ENCODE results near the gene PRKD1. TPM values are rescaled to one million over a fixed set of nuclear protein-coding genes. Genes with fewer than 3 reads are reported as not detected.

The PRKD1 gene
- total RNA-seq, 1 experiment from 2014 or later, result 2.7 TPM

DNA sequence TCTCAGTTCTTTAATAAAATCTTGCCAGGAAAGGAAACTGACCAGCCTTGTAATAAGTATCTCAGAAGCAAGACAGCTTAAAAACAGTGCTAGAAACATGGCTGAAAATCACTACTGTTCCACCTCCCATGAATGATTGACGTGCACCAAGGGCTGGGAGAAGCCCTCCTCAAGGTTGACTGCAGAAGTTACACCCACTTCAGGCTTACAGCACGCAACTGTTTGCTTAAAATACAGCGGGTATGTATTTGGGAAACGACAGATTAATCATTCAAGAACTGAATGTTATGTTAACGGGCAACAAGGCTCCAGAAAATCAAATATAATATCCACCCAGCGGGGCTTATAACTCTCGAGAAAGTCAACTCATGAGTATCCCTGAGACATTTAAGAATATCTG, 22.1 kb downstream of the PRKD1 start:
- WGBS (ENCODE audit: extremely low coverage, insufficient read length, low lambda C conversion rate), result no CpG with 5 or more reads among the region's 7 CpGs
- Mint-ChIP-seq H3K4me3 (no peak overlapping the region), H3K9me3 (peaks cover 10 to 13% of the 10 kb centered on the region in 2 experiments), H3K27me3 (ENCODE audit: low read depth) (no peaks in the 10 kb centered on the region), H3K36me3 (ENCODE audit: insufficient read depth in 1 of 3, low read depth in 3 of 3) (peaks cover 2 to 5% (median 4%) of the 10 kb centered on the region in 3 experiments), H3K27ac (no peak overlapping the region), H3K4me1 (peaks cover 4% of the 10 kb centered on the region in 2 experiments; a peak in 3 of 4 replicates)
- H3T11ph ChIP-seq (ENCODE audit: low read length), result no peak overlapping the region
- H3K4me1 ChIP-seq (ENCODE audit: insufficient read depth, low read length), result no peaks in the 10 kb centered on the region
- H2BK15ac ChIP-seq (ENCODE audit: low read depth, low read length), result no peak overlapping the region
- no peak overlapping the region for H3K4me2 ChIP-seq (ENCODE audit: insufficient read depth, insufficient read length, low read length)
- DNase-seq, result no peak
- H2BK12ac ChIP-seq (ENCODE audit: insufficient read length, low read depth, low read length), result no peak overlapping the region
- H3K23ac ChIP-seq (ENCODE audit: insufficient read length, low read depth, low read length), result no peak overlapping the region
- no peak overlapping the region for H4K5ac ChIP-seq (ENCODE audit: insufficient read length, low read depth, low read length)
- H3K27me3 ChIP-seq (ENCODE audit: insufficient read depth, low read length), result no peaks in the 10 kb centered on the region
- no peak overlapping the region for H3K27ac ChIP-seq (ENCODE audit: insufficient read length, low read depth, low read length)
- H3K14ac ChIP-seq (ENCODE audit: insufficient read depth, low read length), result no peak overlapping the region
- no peak overlapping the region for H2AFZ ChIP-seq (ENCODE audit: low read length)
- H3K79me2 ChIP-seq (ENCODE audit: insufficient read depth, low read length), result no peaks in the 10 kb centered on the region
- H3K4ac ChIP-seq (ENCODE audit: low read depth, low read length), result no peak overlapping the region
- H3K56ac ChIP-seq (ENCODE audit: insufficient read length, low read depth, low read length), result no peak overlapping the region
- no peak for TF ChIP-seq CTCF (conservative IDR thresholded peaks at IDR 0.05)
- H3K79me1 ChIP-seq (ENCODE audit: insufficient read depth, low read depth, low read length, poor library complexity, severe bottlenecking), result no peaks in the 10 kb centered on the region
- no peak overlapping the region for H2AK5ac ChIP-seq (ENCODE audit: insufficient read length, low read length)
- no peaks in the 10 kb centered on the region for H4K20me1 ChIP-seq (ENCODE audit: control insufficient read depth, insufficient read depth, insufficient read length)
- no peak overlapping the region for H4K8ac ChIP-seq (replicated peaks; ENCODE audit: insufficient read length, low read depth, low read length)
- H3K9me3 ChIP-seq (ENCODE audit: control insufficient read depth, low read depth, low read length), result no peaks in the 10 kb centered on the region
- H2BK120ac ChIP-seq (ENCODE audit: low read depth, low read length, poor library complexity, severe bottlenecking), result no peak overlapping the region
- H2BK20ac ChIP-seq (ENCODE audit: low read depth, low read length, poor library complexity, severe bottlenecking), result no peak overlapping the region
- H2BK5ac ChIP-seq (ENCODE audit: insufficient read length, low read length), result no peak overlapping the region
- no peak overlapping the region for H3K9ac ChIP-seq (ENCODE audit: extremely low read depth, insufficient read length, low read length)
- H3K23me2 ChIP-seq (ENCODE audit: insufficient read length, low read depth, low read length, poor library complexity, severe bottlenecking), result no peaks in the 10 kb centered on the region
- no peak overlapping the region for H3K18ac ChIP-seq (ENCODE audit: insufficient read length, low read depth, low read length)
- H4K91ac ChIP-seq (ENCODE audit: insufficient read length, low read depth, low read length), result no peak overlapping the region
